HepG2 (cell line): ENCODE results near the gene RFTN1. TPM values are rescaled to one million over a fixed set of nuclear protein-coding genes. Genes with fewer than 3 reads are reported as not detected.

Source experiments
- ATAC-seq: fragments of 200-7000 bp; cut with Tn5 transposase; 3 replicates; pipeline ENCODE4 v1.9.1; 2020; ENCODE audit warnings: mild to moderate bottlenecking, moderate library complexity
- BruUV-seq: library from RNA; stranded (reverse); fragments of 400-500 nt; replicated peaks from 2 replicates; lab custom pipeline; 2021; lab: Mats Ljungman, UMichigan
- CTCF ChIA-PET: fragments of 300-600 bp; formaldehyde crosslinking; extraction: SDS; loops from one replicate; lab custom pipeline; 2021; ENCODE audit warnings: low total read pairs, inconsistent platforms, low intra/inter-chr PET ratio; lab: Yijun Ruan, JAX
- POLR2A ChIA-PET: fragments of 350-600 bp; sonication (Branson Sonifier 250); formaldehyde crosslinking; loops from one replicate; lab custom pipeline; 2020; ENCODE audit warnings: antibody characterized with exemption, inconsistent platforms; lab: Yijun Ruan, JAX
- DNase-seq: peaks from one replicate; pipeline ENCODE4 v3.0.0-alpha.2; 2015; ENCODE audit warnings: low spot score
- FAIRE-seq: peaks from 3 replicates; lab custom pipeline; 2011; peaks lifted over from hg19 to GRCh38; lab: Jason Lieb, UNC
- H2AFZ ChIP-seq: one replicate; pipeline ENCODE4 v1.6.1; 2011; ENCODE audit warnings: low read length, inconsistent platforms
- H3K27ac ChIP-seq: fragments of 300-600 bp; 3 replicates; pipeline ENCODE4 v1.8.0; 2011; ENCODE audit warnings: mixed run types, mild to moderate bottlenecking, mixed read lengths, low read length, inconsistent platforms; ENCODE audit not compliant: insufficient read depth; ENCODE audit errors: extremely low read length
- H3K27me3 ChIP-seq, 2 experiments: fragments of 200-600 bp in 1 of 2; 2 replicates in 1 of 2; 3 replicates in 1 of 2; pipeline versions ENCODE4 v1.6.0 to v1.8.0; 2011; ENCODE audit warnings: low read length in 2 of 2, mild to moderate bottlenecking in 2 of 2, moderate library complexity in 2 of 2, inconsistent platforms in 1 of 2; ENCODE audit not compliant: insufficient read depth in 2 of 2, control insufficient read depth in 1 of 2
- H3K36me3 ChIP-seq, 2 experiments: fragments of 200-600 bp in 1 of 2; replicated peaks in 1 of 2; 2 replicates in 1 of 2; 3 replicates in 1 of 2; pipeline versions ENCODE4 v1.5.1 to v1.8.0; 2011; ENCODE audit warnings: low read length in 2 of 2, inconsistent platforms in 1 of 2; ENCODE audit not compliant: insufficient read depth in 2 of 2, control insufficient read depth in 1 of 2
- H3K4me1 ChIP-seq: 2 replicates; pipeline ENCODE4 v1.5.1; 2012; ENCODE audit warnings: low read length, inconsistent platforms; ENCODE audit not compliant: insufficient read depth
- H3K4me2 ChIP-seq: 2 replicates; pipeline ENCODE4 v1.6.0; 2011; ENCODE audit warnings: low read depth, low read length, inconsistent platforms
- H3K4me3 ChIP-seq, 3 experiments: fragments of 200-600 bp in 1 of 3; sonication (generic), shearing (Covaris generic) in 1 of 3; replicated peaks in 1 of 3; 2 replicates each; pipeline ENCODE4 v1.5.1; 2011 to 2016; ENCODE audit warnings: low read length in 3 of 3, inconsistent platforms in 2 of 3, low read depth in 2 of 3, mild to moderate bottlenecking in 2 of 3, control low read depth in 1 of 3, mixed read lengths in 1 of 3; ENCODE audit not compliant: insufficient read depth in 1 of 3
- H3K79me2 ChIP-seq: one replicate; pipeline ENCODE4 v1.6.1; 2011; ENCODE audit warnings: low read length, inconsistent platforms; ENCODE audit not compliant: insufficient read depth
- H3K9ac ChIP-seq: 2 replicates; pipeline ENCODE4 v1.6.0; 2011; ENCODE audit warnings: mild to moderate bottlenecking, low read depth, low read length, inconsistent platforms; ENCODE audit not compliant: insufficient read depth
- H3K9me3 ChIP-seq: 2 replicates; pipeline ENCODE4 v1.5.1; 2012; ENCODE audit warnings: mild to moderate bottlenecking, low read length
- H4K20me1 ChIP-seq: 2 replicates; pipeline ENCODE4 v1.6.0; 2011; ENCODE audit warnings: inconsistent platforms, mild to moderate bottlenecking, low read length, moderate library complexity; ENCODE audit not compliant: insufficient read depth
- ATF6 ChIP-seq: sonication (generic); formaldehyde crosslinking; conservative IDR thresholded peaks from 2 replicates; pipeline ENCODE4 v1.4.0; 2020; ENCODE audit warnings: missing genetic modification reagents
- KDM3A ChIP-seq: IDR thresholded peaks from 2 replicates; pipeline ENCODE4 v1.6.1; 2018; ENCODE audit warnings: low read depth, missing compliant biosample characterization
- RBM39 ChIP-seq: fragments of 200-400 bp; formaldehyde crosslinking; IDR thresholded peaks from one replicate; pipeline ENCODE4 v1.6.1; 2018; ENCODE audit warnings: antibody characterized with exemption, mild to moderate bottlenecking, low read depth, low read length; ENCODE audit not compliant: poor library complexity, severe bottlenecking
- SNAPC4 ChIP-seq: sonication (generic); formaldehyde crosslinking; IDR thresholded peaks from 2 replicates; pipeline ENCODE4 v1.4.0; 2020; ENCODE audit warnings: mild to moderate bottlenecking, missing genetic modification reagents
- TBP ChIP-seq: sonication (generic); formaldehyde crosslinking; IDR thresholded peaks from 2 replicates; pipeline ENCODE4 v1.5.0; 2020; ENCODE audit warnings: missing genetic modification reagents
- WGBS: methylation state at CpG from one replicate; pipeline ENCODE4 v1.1.6; 2017; ENCODE audit warnings: low lambda C conversion rate; 5-methylcytosine and 5-hydroxymethylcytosine counted together
- in situ Hi-C: cut with HindIII; loops from 2 replicates; pipeline ENCODE4 v1.10.0; 2017; ENCODE audit warnings: low pct_unique_long_range_greater_than_20kb; ENCODE audit not compliant: extremely low pct_ligation_motif_present
- intact Hi-C: fragments of 100-400 bp; cut with micrococcal nuclease; formaldehyde crosslinking; loops from one replicate; pipeline ENCODE4 v1.10.0; 2022; ENCODE audit not compliant: unreplicated experiment
- polyA plus RNA-seq, 8 experiments: library from polyadenylated mRNA; depleted of rRNA in 3 of 8; stranded (reverse) in 7 of 8; unstranded in 1 of 8; fragments of >200 nt; fragmentation: Illumina TruSeq in 4 of 8; extraction: Trizol in 4 of 8; gene quantifications; 2 replicates each; pipeline versions ENCODE4 v1.2.1 to v1.2.3, GENCODE V29; 2011 to 2016; ENCODE audit warnings: low read depth in 4 of 8, missing spikeins in 1 of 8, mixed read lengths in 1 of 8; ENCODE audit not compliant: insufficient read depth in 1 of 8
- total RNA-seq, 5 experiments: library from RNA; depleted of rRNA; stranded (reverse); fragments of >200 nt; fragmentation: Illumina TruSeq; extraction: Trizol; gene quantifications; 2 replicates each; pipeline ENCODE4 v1.2.3, GENCODE V29; 2016; ENCODE audit warnings: low read depth in 1 of 5

The RFTN1 gene
- total and polyA plus RNA-seq, 2 of the 13 experiments (the other 11 are each of a cell fraction or from before 2014, with no cell fraction given), result not detected

DNA sequence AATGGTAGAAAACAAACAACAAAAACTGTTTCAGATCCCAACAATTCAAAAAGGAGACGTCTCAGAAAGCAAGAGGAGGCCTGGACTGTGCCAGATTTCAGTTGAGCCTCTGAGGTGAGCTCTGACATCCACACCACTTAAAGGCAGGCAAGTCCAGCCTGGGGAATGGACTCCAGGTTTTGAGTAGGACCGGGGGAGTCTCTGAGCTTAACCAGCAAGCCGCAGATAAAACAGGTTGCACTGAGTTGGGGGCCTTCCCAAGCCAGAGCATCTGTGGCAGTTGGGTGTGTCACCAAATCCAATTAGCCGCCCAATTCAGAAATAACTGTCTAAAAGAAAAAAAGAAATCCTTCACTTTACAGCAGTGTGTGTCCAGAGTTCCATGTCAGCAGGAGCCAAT lies 193.8 kb downstream of the RFTN1 start:
- no peaks in the 10 kb centered on the region for H3K27me3 ChIP-seq
- no peaks in the 10 kb centered on the region for H4K20me1 ChIP-seq
- in situ Hi-C loops, result no loop called here
- no peak overlapping the region for H3K27ac ChIP-seq
- ATAC-seq (no peak), DNase-seq (no peak), FAIRE-seq (no peak)
- no peaks in the 10 kb centered on the region for H3K79me2 ChIP-seq
- peaks cover 21% of the 10 kb centered on the region for H3K4me1 ChIP-seq
- no peak overlapping the region for H3K4me3 ChIP-seq
- no peak overlapping the region for H2AFZ ChIP-seq
- H3K9ac ChIP-seq, result no peak overlapping the region
- H3K36me3 ChIP-seq, result peaks cover 5 to 28% of the 10 kb centered on the region in 2 experiments; a peak in 4 of 5 replicates
- H3K9me3 ChIP-seq, result no peaks in the 10 kb centered on the region
- WGBS, result 97% methylated on average over 4 of the region's 4 CpGs
- ChIA-PET POLR2A (no interaction called here), CTCF (no interaction called here)
- H3K4me2 ChIP-seq, result no peak overlapping the region
- TF ChIP-seq RBM39 (no peak), SNAPC4 (CRISPR knock-in tag) (no peak), ATF6 (CRISPR knock-in tag) (no peak), TBP (no peak), KDM3A (CRISPR knock-in tag) (no peak)
- intact Hi-C loops, result no loop called here
- no TSS peak for BruUV-seq
